Neural cell (in vitro differentiated cells): Measurements from ENCODE around the gene METTL14.
"Not testable (repeated sequence)": the region's sequence is repeated elsewhere in the genome, so short reads cannot be mapped to it uniquely, and the experiment has no call there.

ENCODE experiments used
- EP300 ChIP-seq: fragments of 450-650 bp; conservative IDR thresholded peaks from 2 replicates; pipeline ENCODE4 v1.6.1; 2014; ENCODE audit warnings: antibody characterized with exemption, mild to moderate bottlenecking, moderate library complexity; ENCODE audit not compliant: poor library complexity, severe bottlenecking
- EZH2 ChIP-seq: fragments of 200-600, 300-800 bp; shearing (Covaris generic), sonication (generic); IDR thresholded peaks from 2 replicates; pipeline ENCODE4 v1.6.1; 2014; ENCODE audit warnings: antibody characterized with exemption, low read length, borderline replicate concordance, mild to moderate bottlenecking; ENCODE audit not compliant: insufficient read depth, poor library complexity, severe bottlenecking
- MXI1 ChIP-seq: fragments of 450-650 bp; conservative IDR thresholded peaks from 2 replicates; pipeline ENCODE4 v1.6.1; 2014; ENCODE audit warnings: antibody characterized with exemption, mild to moderate bottlenecking; ENCODE audit not compliant: poor library complexity, severe bottlenecking
- POLR2AphosphoS5 ChIP-seq: IDR thresholded peaks from 2 replicates; pipeline ENCODE4 v1.6.1; 2012
- RAD21 ChIP-seq: fragments of 450-650 bp; conservative IDR thresholded peaks from 2 replicates; pipeline ENCODE4 v1.6.1; 2014; ENCODE audit warnings: antibody characterized with exemption, mild to moderate bottlenecking, moderate library complexity
- TAF1 ChIP-seq: IDR thresholded peaks from 2 replicates; pipeline ENCODE4 v1.6.1; 2012; ENCODE audit warnings: low read depth
- TF ChIP-seq, protein P1 (sequence below): fragments of 450-650 bp; IDR thresholded peaks from 2 replicates; pipeline ENCODE4 v1.5.1; 2014; ENCODE audit warnings: antibody characterized with exemption, mild to moderate bottlenecking, moderate library complexity; ENCODE audit not compliant: poor library complexity, severe bottlenecking
- TF ChIP-seq, protein P2 (sequence below): IDR thresholded peaks from 2 replicates; pipeline ENCODE4 v1.6.1; 2012; ENCODE audit warnings: borderline replicate concordance

DNA sequence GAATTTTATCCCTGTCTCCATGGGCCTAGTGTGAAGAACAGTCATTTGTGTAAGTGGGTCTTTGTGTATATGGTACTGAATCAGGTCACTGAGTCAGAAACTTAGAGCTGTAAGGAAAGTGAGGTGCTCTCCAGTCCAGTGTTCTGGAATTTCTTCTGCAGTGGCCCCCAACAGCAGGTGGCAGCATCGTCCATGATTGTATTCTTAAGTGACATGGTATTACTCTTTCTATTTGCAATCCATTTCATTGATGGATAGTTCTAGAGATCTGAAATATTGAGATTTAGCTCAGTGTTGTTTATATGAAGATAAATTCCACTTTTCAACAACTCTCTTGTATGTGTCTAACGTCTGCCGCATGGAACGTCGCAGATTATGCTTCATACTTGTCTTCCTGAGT, 20.5 kb upstream of the METTL14 start:
- TF ChIP-seq, protein P1, sequence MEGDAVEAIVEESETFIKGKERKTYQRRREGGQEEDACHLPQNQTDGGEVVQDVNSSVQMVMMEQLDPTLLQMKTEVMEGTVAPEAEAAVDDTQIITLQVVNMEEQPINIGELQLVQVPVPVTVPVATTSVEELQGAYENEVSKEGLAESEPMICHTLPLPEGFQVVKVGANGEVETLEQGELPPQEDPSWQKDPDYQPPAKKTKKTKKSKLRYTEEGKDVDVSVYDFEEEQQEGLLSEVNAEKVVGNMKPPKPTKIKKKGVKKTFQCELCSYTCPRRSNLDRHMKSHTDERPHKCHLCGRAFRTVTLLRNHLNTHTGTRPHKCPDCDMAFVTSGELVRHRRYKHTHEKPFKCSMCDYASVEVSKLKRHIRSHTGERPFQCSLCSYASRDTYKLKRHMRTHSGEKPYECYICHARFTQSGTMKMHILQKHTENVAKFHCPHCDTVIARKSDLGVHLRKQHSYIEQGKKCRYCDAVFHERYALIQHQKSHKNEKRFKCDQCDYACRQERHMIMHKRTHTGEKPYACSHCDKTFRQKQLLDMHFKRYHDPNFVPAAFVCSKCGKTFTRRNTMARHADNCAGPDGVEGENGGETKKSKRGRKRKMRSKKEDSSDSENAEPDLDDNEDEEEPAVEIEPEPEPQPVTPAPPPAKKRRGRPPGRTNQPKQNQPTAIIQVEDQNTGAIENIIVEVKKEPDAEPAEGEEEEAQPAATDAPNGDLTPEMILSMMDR = not testable (repeated sequence)
- not testable (repeated sequence) for TF ChIP-seq TAF1, EP300, RAD21, POLR2AphosphoS5, MXI1, EZH2
- TF ChIP-seq, protein P2, sequence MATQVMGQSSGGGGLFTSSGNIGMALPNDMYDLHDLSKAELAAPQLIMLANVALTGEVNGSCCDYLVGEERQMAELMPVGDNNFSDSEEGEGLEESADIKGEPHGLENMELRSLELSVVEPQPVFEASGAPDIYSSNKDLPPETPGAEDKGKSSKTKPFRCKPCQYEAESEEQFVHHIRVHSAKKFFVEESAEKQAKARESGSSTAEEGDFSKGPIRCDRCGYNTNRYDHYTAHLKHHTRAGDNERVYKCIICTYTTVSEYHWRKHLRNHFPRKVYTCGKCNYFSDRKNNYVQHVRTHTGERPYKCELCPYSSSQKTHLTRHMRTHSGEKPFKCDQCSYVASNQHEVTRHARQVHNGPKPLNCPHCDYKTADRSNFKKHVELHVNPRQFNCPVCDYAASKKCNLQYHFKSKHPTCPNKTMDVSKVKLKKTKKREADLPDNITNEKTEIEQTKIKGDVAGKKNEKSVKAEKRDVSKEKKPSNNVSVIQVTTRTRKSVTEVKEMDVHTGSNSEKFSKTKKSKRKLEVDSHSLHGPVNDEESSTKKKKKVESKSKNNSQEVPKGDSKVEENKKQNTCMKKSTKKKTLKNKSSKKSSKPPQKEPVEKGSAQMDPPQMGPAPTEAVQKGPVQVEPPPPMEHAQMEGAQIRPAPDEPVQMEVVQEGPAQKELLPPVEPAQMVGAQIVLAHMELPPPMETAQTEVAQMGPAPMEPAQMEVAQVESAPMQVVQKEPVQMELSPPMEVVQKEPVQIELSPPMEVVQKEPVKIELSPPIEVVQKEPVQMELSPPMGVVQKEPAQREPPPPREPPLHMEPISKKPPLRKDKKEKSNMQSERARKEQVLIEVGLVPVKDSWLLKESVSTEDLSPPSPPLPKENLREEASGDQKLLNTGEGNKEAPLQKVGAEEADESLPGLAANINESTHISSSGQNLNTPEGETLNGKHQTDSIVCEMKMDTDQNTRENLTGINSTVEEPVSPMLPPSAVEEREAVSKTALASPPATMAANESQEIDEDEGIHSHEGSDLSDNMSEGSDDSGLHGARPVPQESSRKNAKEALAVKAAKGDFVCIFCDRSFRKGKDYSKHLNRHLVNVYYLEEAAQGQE = not testable (repeated sequence)
